ENCODE results near the gene ANKRD65.
"Not testable (repeated sequence)": the region's sequence is repeated elsewhere in the genome, so short reads cannot be mapped to it uniquely, and the experiment has no call there.

The ANKRD65 gene

GRCh38 chr1:1430992-1431844 is 10.1 kb upstream of the ANKRD65 start:
- DNase-seq (ENCODE audit: low read depth in 2 of 2): no peak

DNA sequence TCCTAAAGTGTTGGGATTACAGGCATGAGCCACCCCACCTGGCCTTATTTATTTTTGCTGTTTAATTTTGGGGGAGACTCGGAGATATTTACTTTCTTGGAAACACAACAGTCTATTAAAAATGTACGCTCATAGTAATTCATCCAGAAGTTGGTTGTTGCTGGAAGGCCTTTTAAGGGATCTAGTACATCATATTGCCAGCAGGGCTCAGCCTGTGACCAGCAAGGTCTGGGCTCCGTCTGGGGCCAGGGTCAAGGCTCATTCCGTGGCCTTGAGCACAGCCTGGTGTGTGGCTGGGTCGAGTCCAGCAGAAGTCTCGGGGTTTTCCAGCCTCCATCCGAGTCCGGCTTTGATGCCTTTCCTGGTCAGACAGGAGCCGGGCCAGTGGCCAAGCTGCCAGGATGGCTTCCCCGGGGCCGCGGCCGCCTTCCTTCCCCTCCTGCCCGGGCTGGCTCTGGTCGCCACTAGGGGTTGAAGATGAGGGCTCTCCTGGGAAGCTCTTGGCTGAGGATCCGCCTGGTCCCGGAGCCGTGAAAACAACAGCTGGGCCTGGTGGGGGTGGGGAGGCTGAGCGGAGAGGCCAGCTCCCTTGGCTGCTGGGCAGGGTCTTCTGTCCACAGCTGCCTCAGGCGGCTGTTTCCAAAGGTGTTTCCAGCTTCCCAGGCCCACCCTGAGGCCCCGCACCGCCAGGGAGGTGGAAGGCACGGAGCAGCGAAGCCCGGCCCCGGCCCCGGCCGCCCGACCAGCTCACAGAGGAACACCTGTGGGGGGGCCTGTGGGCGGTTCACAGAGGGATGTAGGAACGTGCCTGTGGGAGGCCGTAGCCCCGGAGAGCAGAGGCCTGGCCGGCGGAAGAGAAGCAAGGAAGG is 9.3 kb upstream of the ANKRD65 start:
- DNase-seq (ENCODE audit: low read depth in 2 of 2): no peak

GRCh38 chr1:1429671-1430073 is 8.6 kb upstream of the ANKRD65 start:
- DNase-seq (ENCODE audit: low read depth in 2 of 2): no peak

DNA sequence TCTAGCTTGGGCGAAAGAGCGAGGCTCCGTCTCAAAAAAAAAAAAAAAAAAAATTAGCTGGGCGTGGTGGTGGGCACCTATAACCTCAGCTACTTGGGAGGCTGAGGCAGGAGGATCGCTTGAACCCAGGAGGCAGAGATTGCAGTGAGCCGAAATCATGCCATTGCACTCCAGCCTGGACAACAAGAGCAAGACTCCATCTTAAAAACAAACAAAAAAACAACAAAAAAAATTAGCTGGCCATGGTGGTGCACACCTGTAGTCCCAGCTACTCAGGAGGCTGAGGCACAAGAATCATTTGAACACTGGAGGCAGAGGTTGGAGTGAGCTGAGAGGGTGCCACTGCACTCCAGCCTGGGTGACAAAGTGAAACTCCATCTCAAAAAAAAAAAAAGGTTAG is 7.9 kb upstream of the ANKRD65 start:
- not testable (repeated sequence) for DNase-seq (ENCODE audit: low read depth in 2 of 2)

- DNase-seq (ENCODE audit: low read depth in 2 of 2): no peak
Observed at GRCh38 chr1:1428174-1428573, 7.1 kb upstream of the ANKRD65 start.

- DNase-seq (ENCODE audit: low read depth in 2 of 2): no peak
Observed at GRCh38 chr1:1427820-1428148, 6.7 kb upstream of the ANKRD65 start.

GRCh38 chr1:1427106-1427819 is 6.2 kb upstream of the ANKRD65 start:
- no peak for DNase-seq (ENCODE audit: low read depth in 2 of 2)

DNA sequence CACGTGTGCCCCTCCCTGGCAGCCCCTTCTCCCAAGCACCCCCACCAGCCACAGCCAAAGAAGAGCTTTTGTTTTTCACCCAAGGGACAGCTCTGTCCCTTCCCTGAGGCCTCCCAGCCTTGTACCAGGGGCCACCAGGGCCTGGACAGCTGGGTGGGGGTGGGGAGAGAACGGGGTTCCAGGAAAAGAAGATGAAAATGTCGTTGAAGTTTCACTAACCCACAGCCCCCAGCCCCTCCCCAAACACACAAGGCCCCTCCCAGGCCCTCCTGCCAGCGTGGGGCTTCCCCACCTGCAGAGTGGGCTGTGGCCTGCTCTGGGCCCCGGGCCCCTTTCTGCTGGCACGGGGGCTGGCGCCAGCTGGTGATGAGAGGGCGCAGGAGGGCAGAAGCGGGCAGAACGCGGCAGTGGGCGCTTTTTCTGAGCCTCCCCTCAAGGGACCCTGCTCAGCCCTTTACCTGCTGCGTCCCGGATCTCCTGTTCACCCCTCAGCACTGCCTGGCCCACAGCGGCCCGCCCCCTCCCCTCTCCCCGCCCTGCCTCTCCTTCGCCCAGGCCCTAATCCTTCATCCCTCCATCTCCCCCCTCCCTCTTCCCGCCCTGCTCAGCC is 5.5 kb upstream of the ANKRD65 start:
- no peak for DNase-seq (ENCODE audit: low read depth in 2 of 2)

GRCh38 chr1:1425753-1426495 is 4.8 kb upstream of the ANKRD65 start:
- no peak for DNase-seq (ENCODE audit: low read depth in 2 of 2)

DNA sequence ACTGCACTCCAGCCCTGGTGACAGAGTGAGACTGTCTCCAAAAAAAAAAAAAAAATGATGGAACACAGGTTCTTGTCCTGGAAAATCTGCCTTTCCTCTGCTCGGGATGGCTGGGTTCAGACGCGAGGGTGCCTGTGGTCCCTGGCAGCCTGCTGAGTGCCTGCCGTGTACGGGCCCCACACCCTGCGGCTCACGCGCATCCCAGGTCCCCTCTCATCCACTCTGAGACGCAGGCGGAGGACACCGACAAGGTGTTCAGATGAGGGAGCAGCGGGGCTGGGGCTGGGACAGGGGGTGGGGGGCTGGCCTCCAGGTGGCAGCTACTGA is 4.3 kb upstream of the ANKRD65 start:
- DNase-seq (ENCODE audit: low read depth in 2 of 2): no peak

GRCh38 chr1:1424707-1425106 is 3.6 kb upstream of the ANKRD65 start:
- no peak for DNase-seq (ENCODE audit: low read depth in 2 of 2)

- no peak for DNase-seq (ENCODE audit: low read depth in 2 of 2)
Observed at GRCh38 chr1:1423245-1423597, 2.1 kb upstream of the ANKRD65 start.

DNA sequence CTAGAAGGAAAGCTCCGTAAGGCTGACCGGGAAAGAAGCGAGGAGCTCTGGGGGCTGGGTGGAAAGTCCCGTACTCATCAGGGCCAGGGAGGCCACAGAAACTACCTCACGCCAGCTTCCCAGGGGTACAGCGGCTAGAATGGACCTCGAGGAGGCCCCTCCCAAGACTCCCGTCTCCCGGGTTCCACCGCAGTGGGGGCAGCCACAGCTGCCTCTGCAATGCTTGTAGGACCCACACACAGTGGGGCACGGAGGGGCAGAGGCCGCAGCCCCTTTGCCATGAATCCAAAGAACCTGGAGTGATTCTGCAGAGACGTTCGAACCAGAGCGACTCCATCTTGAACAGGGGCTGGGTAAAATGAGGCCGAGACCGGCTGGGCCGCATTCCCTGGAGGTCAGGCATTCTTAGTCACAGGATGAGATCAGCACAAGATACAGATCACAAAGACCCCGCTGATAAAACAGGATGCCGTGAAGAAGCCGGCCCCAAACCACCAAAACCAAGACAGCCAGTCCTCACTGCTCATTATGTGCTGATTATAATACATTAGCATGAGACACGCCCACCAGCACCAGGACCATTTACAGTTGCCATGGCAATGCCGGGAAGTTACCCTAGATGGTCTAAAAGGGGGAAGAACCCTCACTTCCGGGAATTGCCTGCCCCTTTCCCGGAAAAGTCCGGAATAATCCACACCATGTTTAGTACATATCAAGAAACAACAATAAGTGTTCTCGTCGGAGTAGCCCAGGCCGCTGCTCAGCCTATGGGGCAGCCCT is 1.6 kb upstream of the ANKRD65 start:
- DNase-seq (ENCODE audit: low read depth in 2 of 2): no peak

DNA sequence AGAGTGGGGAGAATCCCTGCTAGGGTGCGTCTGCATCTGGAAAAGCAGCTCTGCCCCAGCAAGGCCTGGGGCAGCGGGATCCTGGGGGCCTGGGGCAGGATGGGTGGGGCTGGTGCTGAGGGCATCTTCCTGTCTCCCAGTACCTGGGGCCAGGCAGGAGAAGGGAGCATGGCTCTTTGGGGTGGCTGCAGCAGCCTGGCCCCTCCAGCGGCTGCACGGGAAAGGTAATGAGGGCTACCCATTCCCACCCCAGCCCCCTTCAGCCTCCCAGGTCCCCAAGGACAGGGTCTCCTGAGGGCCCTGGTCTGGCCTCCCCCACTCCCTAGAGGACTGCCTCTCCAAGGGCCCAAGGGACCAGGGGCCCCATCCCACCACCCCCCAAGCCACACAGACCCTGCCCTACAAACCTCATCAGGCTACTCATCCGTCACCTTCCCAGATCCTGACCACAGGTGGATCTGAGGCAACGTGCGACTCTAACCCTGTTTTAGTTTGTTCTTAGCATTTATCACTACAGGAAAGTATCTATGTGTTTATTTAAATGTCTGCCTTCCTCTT is 910 bp upstream of the ANKRD65 start:
- no peak for DNase-seq (ENCODE audit: low read depth in 2 of 2)

- DNase-seq (ENCODE audit: low read depth in 2 of 2): no peak
Observed at GRCh38 chr1:1420654-1421141, 378 bp downstream of the ANKRD65 start.

DNA sequence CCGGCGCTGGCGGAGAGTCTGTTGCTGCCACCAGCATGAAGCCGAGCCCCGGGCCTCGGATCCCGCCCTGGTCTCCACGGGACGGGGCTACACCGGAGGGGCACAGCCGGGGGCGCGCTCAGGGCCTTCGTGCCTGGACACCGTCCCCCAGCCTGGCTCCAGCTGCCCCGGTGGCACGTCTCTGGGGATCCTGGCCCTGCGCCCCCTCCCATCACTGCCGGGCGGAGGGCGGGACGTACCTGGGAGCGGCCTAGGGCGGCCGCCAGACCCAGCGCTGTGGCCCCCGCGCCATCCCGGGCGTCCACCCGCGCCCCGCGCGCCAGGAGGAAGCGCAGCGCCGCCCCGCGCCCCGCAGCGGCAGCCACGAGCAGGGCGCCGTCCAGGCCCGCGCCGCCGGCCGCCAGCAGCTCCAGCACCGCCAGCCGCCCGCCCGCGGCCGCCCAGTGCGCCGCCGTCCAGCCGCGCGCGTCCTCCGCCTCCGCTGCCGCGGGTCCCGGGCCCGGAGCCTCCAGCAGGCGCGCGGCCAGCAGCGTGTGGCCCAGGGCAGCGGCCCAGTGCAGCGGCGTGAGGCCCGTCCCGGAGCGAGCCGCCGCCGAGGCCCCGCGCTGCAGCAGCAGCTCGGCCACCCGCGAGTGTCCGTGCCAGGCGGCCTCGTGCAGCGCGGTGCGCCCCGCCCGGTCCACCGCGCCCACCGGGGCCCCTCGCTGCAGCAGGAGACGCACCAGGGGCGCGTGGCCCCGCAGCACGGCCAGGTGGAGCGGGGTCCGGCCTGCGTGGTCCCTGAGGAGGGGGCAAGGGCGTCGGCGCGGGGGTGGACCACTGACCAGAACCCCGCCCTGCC is 1.0 kb downstream of the ANKRD65 start:
- DNase-seq (ENCODE audit: low read depth in 2 of 2): no peak

DNA sequence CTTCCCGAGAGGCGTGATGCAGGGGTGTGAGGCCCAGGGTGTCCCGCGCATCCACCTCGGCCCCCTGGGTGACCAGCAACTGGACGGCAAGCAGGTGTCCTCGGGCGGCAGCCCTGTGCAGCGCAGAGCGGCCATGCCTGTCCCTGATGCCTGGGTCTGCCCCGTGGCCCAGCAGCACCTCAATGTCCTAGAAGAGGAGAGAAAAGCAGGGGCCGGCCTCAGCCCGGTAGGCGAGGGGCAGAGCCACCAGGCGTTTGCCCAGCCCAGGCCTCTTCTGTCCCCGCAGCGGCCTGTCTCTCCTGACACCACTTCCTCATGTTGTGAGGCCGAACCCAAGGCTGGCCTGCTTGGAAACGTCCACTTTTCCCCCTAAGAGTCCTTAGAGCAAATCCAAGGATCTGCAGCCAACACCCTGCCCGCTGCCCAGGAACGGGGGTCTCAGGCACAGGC is 1.7 kb downstream of the ANKRD65 start:
- DNase-seq (ENCODE audit: low read depth in 2 of 2): no peak

- no peak for DNase-seq (ENCODE audit: low read depth in 2 of 2)
Observed at GRCh38 chr1:1418464-1419362, 2.4 kb downstream of the ANKRD65 start.

Data from activated CD8-positive, alpha-beta memory T cell treated with anti-CD3 and anti-CD28 coated beads for 4 hours (primary cell).